GM18520 (cell line): ENCODE measurements around the gene ZFAND4.
"Not testable (repeated sequence)": the region's sequence is repeated elsewhere in the genome, so short reads cannot be mapped to it uniquely, and the experiment has no call there.

ENCODE experiments used
- ATAC-seq: cut with Tn5 transposase; IDR thresholded peaks from one replicate; pipeline ENCODE4 v1.9.1; 2021; ENCODE audit not compliant: unreplicated experiment

ZFAND4 gene

GRCh38 chr10:45644527-45644926 lies 28.0 kb downstream of the ZFAND4 start:
- no peak for ATAC-seq

GRCh38 chr10:45640941-45641340 lies 31.6 kb downstream of the ZFAND4 start:
- no peak for ATAC-seq

- no peak for ATAC-seq
These were observed 32.5 kb downstream of the ZFAND4 start for GRCh38 chr10:45640049-45640448.

- no peak for ATAC-seq
These were observed 45.0 kb downstream of the ZFAND4 start for GRCh38 chr10:45627412-45628048.

- ATAC-seq, result no peak
These were observed 46.7 kb downstream of the ZFAND4 start for GRCh38 chr10:45625879-45626278.

- no peak for ATAC-seq
These were observed 47.8 kb downstream of the ZFAND4 start for GRCh38 chr10:45624724-45625123.

GRCh38 chr10:45614869-45615268 lies 57.7 kb downstream of the ZFAND4 start:
- ATAC-seq, result no peak

GRCh38 chr10:45612741-45613140 lies 59.8 kb downstream of the ZFAND4 start:
- ATAC-seq, result no peak

- ATAC-seq, result no peak
These were observed 64.5 kb downstream of the ZFAND4 start for GRCh38 chr10:45608052-45608451.

- ATAC-seq, result no peak
These were observed 65.3 kb downstream of the ZFAND4 start for GRCh38 chr10:45607276-45607675.

- ATAC-seq, result no peak
These were observed 69.7 kb downstream of the ZFAND4 start for GRCh38 chr10:45602836-45603235.

GRCh38 chr10:45602082-45602730 lies 70.4 kb downstream of the ZFAND4 start:
- ATAC-seq, result no peak

- ATAC-seq, result not testable (repeated sequence)
These were observed 71.2 kb downstream of the ZFAND4 start for GRCh38 chr10:45601254-45601930.

- not testable (repeated sequence) for ATAC-seq
These were observed 72.0 kb downstream of the ZFAND4 start for GRCh38 chr10:45600337-45601253.

- ATAC-seq, result no peak
These were observed 72.9 kb downstream of the ZFAND4 start for GRCh38 chr10:45599646-45600045.

- no peak for ATAC-seq
These were observed 73.5 kb downstream of the ZFAND4 start for GRCh38 chr10:45599021-45599603.

GRCh38 chr10:45596526-45596925 lies 76.0 kb downstream of the ZFAND4 start:
- ATAC-seq, result no peak

- ATAC-seq, result peak; percentile 94
These were observed 78.1 kb downstream of the ZFAND4 start for GRCh38 chr10:45594276-45595157.

- ATAC-seq, result no peak
These were observed 78.7 kb downstream of the ZFAND4 start for GRCh38 chr10:45593938-45594275.

GRCh38 chr10:45592926-45593325 lies 79.6 kb downstream of the ZFAND4 start:
- no peak for ATAC-seq
